LNCaP clone FGC (cell line): ENCODE results near the gene TMEM237.
"Not testable (repeated sequence)": the region's sequence is repeated elsewhere in the genome, so short reads cannot be mapped to it uniquely, and the experiment has no call there.

Source experiments
- DNase-seq: peaks from one replicate; pipeline ENCODE4 v3.0.0-alpha.2; 2011; ENCODE audit warnings: low read depth
- H3K4me3 ChIP-seq: 2 replicates; pipeline ENCODE4 v1.5.1; 2011; ENCODE audit warnings: mild to moderate bottlenecking, low read depth, low read length, control low read depth
- TF ChIP-seq, protein P1 (sequence below): IDR thresholded peaks from 2 replicates; pipeline ENCODE4 v1.5.1; 2012; ENCODE audit warnings: mild to moderate bottlenecking; ENCODE audit not compliant: control insufficient read depth, insufficient read depth; ENCODE audit errors: extremely low read depth

The TMEM237 gene

DNA sequence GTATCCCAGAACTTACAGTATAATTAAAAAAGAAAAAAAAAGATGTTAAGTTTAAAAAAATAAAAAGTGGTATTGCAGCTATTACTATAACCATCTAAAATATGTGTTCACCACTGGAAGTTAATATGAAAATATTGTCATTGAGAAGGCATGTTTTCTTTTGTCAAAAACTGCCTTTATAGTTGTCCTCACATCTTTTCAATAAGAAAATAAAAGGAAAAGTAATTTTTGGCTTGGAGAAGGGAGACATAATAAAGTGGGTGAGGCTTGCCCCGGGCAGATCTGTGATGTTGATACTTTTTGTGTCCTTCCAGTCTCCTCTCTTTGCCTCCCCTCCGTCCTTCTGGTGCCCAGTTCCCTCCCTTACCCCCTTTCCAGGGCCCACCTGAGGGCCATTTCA is 30.2 kb upstream of the TMEM237 start:
- TF ChIP-seq, protein P1, sequence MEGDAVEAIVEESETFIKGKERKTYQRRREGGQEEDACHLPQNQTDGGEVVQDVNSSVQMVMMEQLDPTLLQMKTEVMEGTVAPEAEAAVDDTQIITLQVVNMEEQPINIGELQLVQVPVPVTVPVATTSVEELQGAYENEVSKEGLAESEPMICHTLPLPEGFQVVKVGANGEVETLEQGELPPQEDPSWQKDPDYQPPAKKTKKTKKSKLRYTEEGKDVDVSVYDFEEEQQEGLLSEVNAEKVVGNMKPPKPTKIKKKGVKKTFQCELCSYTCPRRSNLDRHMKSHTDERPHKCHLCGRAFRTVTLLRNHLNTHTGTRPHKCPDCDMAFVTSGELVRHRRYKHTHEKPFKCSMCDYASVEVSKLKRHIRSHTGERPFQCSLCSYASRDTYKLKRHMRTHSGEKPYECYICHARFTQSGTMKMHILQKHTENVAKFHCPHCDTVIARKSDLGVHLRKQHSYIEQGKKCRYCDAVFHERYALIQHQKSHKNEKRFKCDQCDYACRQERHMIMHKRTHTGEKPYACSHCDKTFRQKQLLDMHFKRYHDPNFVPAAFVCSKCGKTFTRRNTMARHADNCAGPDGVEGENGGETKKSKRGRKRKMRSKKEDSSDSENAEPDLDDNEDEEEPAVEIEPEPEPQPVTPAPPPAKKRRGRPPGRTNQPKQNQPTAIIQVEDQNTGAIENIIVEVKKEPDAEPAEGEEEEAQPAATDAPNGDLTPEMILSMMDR, result no peak
- DNase-seq, result no peak
- H3K4me3 ChIP-seq, result no peak overlapping the region

DNA sequence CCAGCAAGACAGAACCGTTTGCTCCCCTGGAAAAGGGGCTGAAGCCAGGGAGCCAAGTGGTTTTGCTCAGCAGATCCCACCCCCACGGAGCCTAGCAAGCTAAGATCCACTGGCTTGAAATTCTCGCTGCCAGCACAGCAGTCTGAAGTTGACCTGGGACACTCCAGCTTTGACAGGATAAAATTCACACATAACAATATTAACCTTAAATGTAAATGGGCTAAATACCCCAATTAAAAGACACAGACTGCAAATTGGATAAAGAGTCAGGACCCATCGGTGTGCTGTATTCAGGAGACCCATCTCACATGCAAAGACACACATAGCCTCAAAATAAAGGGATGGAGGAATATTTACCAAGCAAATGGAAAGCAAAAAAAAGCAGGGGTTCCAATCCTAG is 27.9 kb upstream of the TMEM237 start:
- DNase-seq, H3K4me3 ChIP-seq: not testable (repeated sequence)

DNA sequence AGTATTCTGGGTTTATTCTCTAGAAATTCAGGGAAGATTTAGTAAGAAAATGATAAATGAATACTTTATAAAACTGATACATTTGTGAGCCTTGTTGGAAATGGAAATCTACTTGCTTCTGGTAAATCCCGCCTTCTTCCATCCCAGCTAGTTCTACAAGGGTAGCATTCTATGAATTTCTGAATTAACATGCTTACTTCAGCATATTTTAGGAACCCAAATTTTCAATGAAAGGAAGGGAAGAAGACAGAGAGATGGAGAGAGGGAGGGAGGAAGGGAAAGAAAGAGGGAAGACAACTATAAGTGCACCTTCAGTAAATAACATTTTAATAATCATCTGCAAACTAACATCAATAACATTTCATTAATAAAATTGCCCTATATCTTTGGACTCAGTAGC is 26.6 kb upstream of the TMEM237 start:
- H3K4me3 ChIP-seq, result no peak overlapping the region
- no peak for DNase-seq
- TF ChIP-seq, protein P1, result no peak

DNA sequence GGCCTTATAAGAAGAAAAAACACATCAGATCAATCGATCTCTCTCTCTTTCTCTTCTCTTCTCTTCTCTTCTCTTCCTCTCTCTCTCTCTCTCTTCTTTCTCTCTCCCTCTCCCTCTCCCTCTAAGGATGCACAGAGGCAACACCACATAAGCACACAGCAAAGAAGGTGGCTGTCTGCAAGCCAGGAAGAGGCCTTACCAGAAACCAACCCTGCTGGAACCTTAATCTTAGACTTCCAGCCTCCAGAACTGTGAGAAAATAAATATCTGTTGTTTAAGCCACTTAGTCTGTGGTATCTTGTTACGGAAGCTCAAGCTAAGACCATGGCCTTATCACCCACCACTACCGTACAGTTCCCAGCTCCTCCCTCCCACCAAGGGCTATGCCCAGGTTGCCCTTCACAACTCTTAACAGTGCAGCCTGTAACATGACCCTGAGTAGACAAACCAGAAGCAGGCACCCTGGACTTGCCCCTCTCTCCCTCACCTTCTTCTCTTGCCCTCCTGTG is 25.2 kb upstream of the TMEM237 start:
- H3K4me3 ChIP-seq, result no peak overlapping the region
- DNase-seq, result no peak

DNA sequence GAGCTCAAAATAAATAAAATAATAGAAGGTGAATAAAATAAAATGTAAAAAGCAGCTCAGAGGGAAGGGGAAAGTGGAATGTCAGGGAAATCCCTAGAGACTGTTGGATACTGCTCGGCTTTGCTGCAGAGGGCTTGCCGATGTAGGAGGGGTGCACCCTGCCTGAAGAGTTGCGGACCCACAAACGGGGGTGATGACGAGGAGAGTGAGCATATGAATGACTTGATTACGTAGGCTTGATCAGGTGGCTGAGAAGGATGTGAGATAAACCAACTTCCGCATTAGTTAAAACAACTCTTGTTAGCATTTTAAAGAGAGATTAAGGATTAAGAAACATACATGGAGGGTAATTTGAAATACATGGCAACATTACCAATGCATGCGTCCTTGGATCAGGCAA is 21.0 kb upstream of the TMEM237 start:
- H3K4me3 ChIP-seq, result no peak overlapping the region
- DNase-seq, result no peak
- TF ChIP-seq, protein P1, result no peak

More for the DNA sequence above, 25.2 kb upstream of the TMEM237 start:
- TF ChIP-seq, protein P1, result no peak

DNA sequence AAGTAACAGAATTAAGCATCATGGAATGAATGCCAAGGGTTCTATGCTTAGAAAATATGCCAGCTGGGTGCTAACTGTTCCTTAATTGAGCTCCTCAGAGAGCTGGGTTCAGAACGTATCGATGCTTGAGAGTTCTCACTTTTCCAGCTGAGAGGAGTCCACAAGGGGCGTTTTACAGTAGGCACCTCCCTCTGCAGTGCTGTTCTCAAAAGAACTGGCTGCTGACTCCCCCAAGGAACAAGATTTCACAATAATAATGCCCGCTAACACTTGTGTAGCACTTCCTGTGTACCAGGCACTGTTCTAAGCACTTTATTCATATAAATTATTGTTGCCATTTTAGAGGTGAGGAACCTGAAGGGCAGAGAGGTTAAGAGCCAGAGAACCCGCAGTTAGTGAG is 18.1 kb upstream of the TMEM237 start:
- no peak overlapping the region for H3K4me3 ChIP-seq
- no peak for DNase-seq
- TF ChIP-seq, protein P1, result no peak

DNA sequence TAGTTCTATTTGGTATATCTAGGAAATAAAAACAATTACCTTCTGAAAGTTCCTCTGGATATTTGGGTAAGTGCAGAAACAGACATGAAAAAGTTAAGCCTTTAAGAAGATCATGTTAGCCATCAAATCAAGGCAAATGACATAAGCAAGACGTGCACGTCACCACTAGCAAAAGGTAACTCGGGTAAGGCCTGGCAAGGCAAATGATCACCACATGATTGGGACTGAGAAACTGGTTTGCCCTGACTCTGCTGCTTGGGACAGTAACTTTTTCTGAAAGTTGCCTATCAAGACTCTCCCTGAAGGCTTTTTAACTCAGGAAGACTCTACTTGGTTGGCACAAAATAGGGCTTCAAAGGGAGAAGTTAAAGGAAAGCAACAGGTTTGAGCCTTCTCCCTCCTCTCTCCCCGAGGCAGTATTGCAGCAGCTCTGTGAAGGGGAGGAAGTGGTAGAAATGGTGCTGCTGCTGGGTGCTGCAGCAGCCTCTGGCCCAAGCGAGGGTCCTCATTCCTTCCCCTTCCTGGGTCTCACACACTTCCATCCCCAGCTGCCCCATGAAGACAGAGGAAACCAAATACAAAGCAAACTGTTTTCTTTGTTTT is 17.1 kb upstream of the TMEM237 start:
- DNase-seq, result no peak
- no peak overlapping the region for H3K4me3 ChIP-seq
- TF ChIP-seq, protein P1, result no peak

DNA sequence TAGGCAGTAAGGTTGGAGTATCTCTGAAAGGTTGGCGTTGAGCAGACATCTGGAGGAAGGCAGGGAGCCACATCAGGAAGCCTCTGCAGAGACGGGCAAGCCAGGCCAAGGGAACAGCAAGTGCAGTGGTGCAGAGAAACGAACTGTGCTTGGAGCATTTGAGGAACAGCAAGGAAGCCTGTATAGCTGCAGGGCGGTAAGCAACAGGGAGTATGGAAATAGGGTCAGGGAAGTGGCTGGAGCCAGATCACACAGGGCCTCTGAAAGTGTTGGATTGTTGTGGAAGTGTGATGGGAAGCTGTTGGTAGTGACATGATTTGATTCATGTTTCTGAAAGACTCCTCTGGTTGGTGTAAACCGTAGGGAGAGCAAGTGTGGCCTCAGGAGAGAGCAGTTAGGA is 13.4 kb upstream of the TMEM237 start:
- DNase-seq, result no peak
- TF ChIP-seq, protein P1, result no peak
- no peak overlapping the region for H3K4me3 ChIP-seq
